Suprapubic skin (tissue), 4 donors: ENCODE results near the gene DYNLT2B. TPM values are rescaled to one million over a fixed set of nuclear protein-coding genes. Genes with fewer than 3 reads are reported as not detected.

Experiments used
- DNase-seq, 2 donors: peaks; one replicate each; pipeline ENCODE4 v3.0.0-alpha.2; 2019; ENCODE audit warnings: low spot score in 2 of 2
- H3K27ac ChIP-seq: fragments of 200-600 bp; sonication (generic); one replicate; pipeline ENCODE4 v1.5.1; 2019
- H3K27me3 ChIP-seq: fragments of 200-600 bp; sonication (generic); one replicate; pipeline ENCODE4 v1.5.1; 2019
- H3K36me3 ChIP-seq: fragments of 200-600 bp; sonication (generic); one replicate; pipeline ENCODE4 v1.5.1; 2019
- H3K4me1 ChIP-seq: fragments of 200-600 bp; sonication (generic); one replicate; pipeline ENCODE4 v1.5.1; 2019
- H3K4me3 ChIP-seq: fragments of 200-600 bp; sonication (generic); one replicate; pipeline ENCODE4 v1.5.1; 2019; ENCODE audit warnings: mild to moderate bottlenecking
- H3K9me3 ChIP-seq: fragments of 200-600 bp; sonication (generic); one replicate; pipeline ENCODE4 v1.5.1; 2019
- EP300 ChIP-seq: sonication (generic); formaldehyde crosslinking; IDR thresholded peaks from one replicate; pipeline ENCODE4 v1.6.1; 2017; ENCODE audit warnings: antibody characterized with exemption
- POLR2A ChIP-seq, 2 donors: fragments of 450-650 bp; IDR thresholded peaks; one replicate each; pipeline ENCODE4 v1.6.1; 2017; ENCODE audit warnings: antibody characterized with exemption in 2 of 2, mild to moderate bottlenecking in 2 of 2, moderate library complexity in 2 of 2
- POLR2AphosphoS5 ChIP-seq, 3 donors: sonication (generic); formaldehyde crosslinking; IDR thresholded peaks; one replicate each; pipeline ENCODE4 v1.6.1; 2017; ENCODE audit warnings: antibody characterized with exemption in 3 of 3
- WGBS: methylation state at CpG from one replicate; pipeline ENCODE4 v1.1.5; 2018; 5-methylcytosine and 5-hydroxymethylcytosine counted together
- total RNA-seq, 4 donors: library from RNA; depleted of rRNA; stranded (reverse); fragments of >200 nt; gene quantifications; one replicate each; pipeline ENCODE4 v1.1.0, GENCODE V29; 2016
- TF ChIP-seq, protein P1 (sequence below), 2 donors: fragments of 200-600 bp in 1 of 2; fragments of 450-650 bp in 1 of 2; sonication (generic) in 1 of 2; IDR thresholded peaks; one replicate each; pipeline ENCODE4 v1.5.1; 2016 to 2019; ENCODE audit warnings: antibody characterized with exemption in 2 of 2, mild to moderate bottlenecking in 1 of 2, moderate library complexity in 1 of 2

The DYNLT2B gene
- total RNA-seq, 4 donors from 2014 or later = 5.3 to 13.1 (median 10.6) TPM

DNA sequence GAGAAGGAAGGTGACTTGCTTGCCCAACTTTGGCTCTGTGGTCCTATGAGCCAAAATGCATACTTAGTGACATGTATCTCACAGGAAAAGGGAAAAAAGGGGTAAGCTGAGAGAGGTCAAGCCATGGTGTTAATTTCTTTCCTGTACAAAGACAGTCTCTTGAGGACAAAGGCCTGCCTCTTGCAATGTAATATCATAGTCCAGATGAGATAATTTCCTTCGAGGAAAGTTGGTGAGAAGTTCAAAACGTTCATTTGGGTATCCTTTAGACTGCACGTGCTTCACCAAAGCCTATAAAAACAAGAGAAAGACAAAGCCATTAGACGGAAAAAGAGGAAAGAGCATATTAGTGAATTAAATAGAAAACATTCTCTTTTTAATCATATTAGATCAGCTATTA, 38.5 kb upstream of the DYNLT2B start:
- Histone ChIP-seq H3K9me3 (no peaks in the 10 kb centered on the region), H3K27ac (no peak overlapping the region), H3K27me3 (no peaks in the 10 kb centered on the region), H3K36me3 (peaks cover 44% of the 10 kb centered on the region), H3K4me3 (no peak overlapping the region), H3K4me1 (no peaks in the 10 kb centered on the region)
- DNase-seq = no peak
- TF ChIP-seq POLR2AphosphoS5 (IDR thresholded peaks at IDR 0.05) (no peak), EP300 (no peak), POLR2A (IDR thresholded peaks at IDR 0.05) (no peak)
- TF ChIP-seq, protein P1, sequence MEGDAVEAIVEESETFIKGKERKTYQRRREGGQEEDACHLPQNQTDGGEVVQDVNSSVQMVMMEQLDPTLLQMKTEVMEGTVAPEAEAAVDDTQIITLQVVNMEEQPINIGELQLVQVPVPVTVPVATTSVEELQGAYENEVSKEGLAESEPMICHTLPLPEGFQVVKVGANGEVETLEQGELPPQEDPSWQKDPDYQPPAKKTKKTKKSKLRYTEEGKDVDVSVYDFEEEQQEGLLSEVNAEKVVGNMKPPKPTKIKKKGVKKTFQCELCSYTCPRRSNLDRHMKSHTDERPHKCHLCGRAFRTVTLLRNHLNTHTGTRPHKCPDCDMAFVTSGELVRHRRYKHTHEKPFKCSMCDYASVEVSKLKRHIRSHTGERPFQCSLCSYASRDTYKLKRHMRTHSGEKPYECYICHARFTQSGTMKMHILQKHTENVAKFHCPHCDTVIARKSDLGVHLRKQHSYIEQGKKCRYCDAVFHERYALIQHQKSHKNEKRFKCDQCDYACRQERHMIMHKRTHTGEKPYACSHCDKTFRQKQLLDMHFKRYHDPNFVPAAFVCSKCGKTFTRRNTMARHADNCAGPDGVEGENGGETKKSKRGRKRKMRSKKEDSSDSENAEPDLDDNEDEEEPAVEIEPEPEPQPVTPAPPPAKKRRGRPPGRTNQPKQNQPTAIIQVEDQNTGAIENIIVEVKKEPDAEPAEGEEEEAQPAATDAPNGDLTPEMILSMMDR (IDR thresholded peaks at IDR 0.05) = no peak
- 83% methylated on average over 4 of the region's 4 CpGs for WGBS

DNA sequence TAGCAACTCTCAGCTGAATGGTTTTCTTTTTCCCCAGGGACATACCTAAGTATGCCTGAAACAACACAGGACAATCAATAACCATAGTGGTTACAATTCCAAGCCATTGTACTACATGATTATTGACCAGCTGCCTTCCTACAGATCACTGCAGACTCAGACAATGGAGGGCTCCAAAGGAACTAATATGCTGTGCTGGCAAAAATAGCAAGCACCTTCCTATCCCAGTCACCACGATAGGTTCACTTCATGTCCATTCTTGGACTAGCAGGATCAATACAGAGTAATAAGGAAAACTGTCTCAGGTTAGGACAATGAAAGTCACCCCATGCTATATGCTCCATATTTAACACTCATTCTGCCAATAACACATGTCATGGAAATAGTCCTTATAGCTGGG, 37.6 kb upstream of the DYNLT2B start:
- no peak for DNase-seq
- TF ChIP-seq EP300 = no peak
- TF ChIP-seq, protein P1 (IDR thresholded peaks at IDR 0.05) = no peak
- no peak for TF ChIP-seq POLR2A (IDR thresholded peaks at IDR 0.05)
- TF ChIP-seq POLR2AphosphoS5 (IDR thresholded peaks at IDR 0.05) = no peak
- no peak overlapping the region for H3K4me3 ChIP-seq
- H3K9me3 ChIP-seq = no peaks in the 10 kb centered on the region
- peaks cover 36% of the 10 kb centered on the region for H3K36me3 ChIP-seq
- no peaks in the 10 kb centered on the region for H3K27me3 ChIP-seq
- H3K27ac ChIP-seq = no peak overlapping the region
- WGBS = 95% methylated on average over 1 of the region's 1 CpG
- H3K4me1 ChIP-seq = no peaks in the 10 kb centered on the region

DNA sequence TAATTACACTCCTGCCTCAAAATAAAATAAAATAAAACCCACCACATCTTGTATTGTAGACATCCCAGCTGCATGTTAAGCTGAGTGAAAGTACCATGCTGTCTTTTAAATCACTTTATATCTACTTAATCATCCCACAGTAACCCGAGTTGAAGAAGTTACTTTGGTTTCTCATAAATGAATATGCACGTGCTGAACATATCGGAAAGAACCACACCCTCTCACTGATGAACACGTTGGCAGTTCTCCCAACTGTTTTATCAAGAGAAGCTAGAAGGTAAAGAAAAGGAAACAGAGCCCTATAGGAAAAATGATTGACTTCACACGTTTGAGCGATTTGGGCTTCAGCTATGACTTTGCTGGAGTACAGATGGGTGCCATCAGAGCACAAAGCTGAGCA, 36.1 kb upstream of the DYNLT2B start:
- H3K9me3 ChIP-seq = no peaks in the 10 kb centered on the region
- H3K4me1 ChIP-seq = no peaks in the 10 kb centered on the region
- no peak overlapping the region for H3K4me3 ChIP-seq
- no peaks in the 10 kb centered on the region for H3K27me3 ChIP-seq
- H3K36me3 ChIP-seq = peaks cover 31% of the 10 kb centered on the region
- TF ChIP-seq EP300 = no peak
- no peak for TF ChIP-seq POLR2AphosphoS5 (IDR thresholded peaks at IDR 0.05)
- TF ChIP-seq, protein P1 (IDR thresholded peaks at IDR 0.05) = no peak
- no peak for TF ChIP-seq POLR2A (IDR thresholded peaks at IDR 0.05)
- no peak overlapping the region for H3K27ac ChIP-seq
- 44% methylated on average over 6 of the region's 6 CpGs for WGBS
- DNase-seq = no peak

DNA sequence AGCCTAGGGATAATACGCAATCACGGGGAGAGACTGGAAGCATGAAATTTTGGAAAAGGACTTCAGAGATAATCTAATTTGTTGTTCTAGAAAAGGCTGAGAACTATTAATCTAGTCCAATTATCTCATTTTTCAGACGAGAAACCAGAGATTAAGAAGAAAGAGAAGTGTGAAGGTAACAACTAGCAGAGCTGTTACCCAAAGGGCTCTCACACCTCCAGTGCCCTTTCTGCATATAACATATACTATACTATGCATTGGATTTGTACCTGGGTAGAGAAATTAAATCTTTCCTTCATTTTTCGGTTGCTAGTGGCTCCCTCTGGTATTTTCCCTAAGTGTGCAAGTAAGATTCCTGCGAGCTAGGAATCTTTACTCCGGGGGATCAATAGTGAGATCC, 33.5 kb upstream of the DYNLT2B start:
- no peaks in the 10 kb centered on the region for H3K9me3 ChIP-seq
- H3K27ac ChIP-seq = no peak overlapping the region
- 72% methylated on average over 6 of the region's 6 CpGs for WGBS
- peaks cover 25% of the 10 kb centered on the region for H3K36me3 ChIP-seq
- H3K4me1 ChIP-seq = no peaks in the 10 kb centered on the region
- no peaks in the 10 kb centered on the region for H3K27me3 ChIP-seq
- TF ChIP-seq EP300 = no peak
- TF ChIP-seq POLR2AphosphoS5 (IDR thresholded peaks at IDR 0.05) = no peak
- TF ChIP-seq, protein P1 (IDR thresholded peaks at IDR 0.05) = no peak
- TF ChIP-seq POLR2A (IDR thresholded peaks at IDR 0.05) = no peak
- no peak for DNase-seq
- H3K4me3 ChIP-seq = no peak overlapping the region

DNA sequence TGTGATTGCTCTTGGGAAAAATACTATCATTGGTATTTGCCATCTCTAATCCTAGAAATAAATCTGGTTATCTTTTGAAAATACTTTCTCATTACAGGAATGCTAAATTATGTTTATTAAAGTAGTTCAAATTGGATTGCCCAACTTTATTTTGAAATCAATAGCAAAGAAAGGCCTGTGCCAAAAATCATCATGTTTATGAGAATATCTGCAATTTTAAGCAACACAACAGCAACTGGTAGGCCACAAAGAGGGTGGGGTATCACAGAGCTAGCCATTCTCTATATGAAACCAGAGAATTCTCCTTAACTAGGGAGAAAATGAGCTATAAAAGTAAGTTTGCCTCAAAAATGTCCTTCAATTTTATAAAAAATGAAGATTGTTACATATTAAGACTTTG, 32.0 kb upstream of the DYNLT2B start:
- no peaks in the 10 kb centered on the region for H3K4me1 ChIP-seq
- H3K36me3 ChIP-seq = peaks cover 10% of the 10 kb centered on the region
- TF ChIP-seq EP300 = no peak
- TF ChIP-seq, protein P1 (IDR thresholded peaks at IDR 0.05) = no peak
- TF ChIP-seq POLR2AphosphoS5 (IDR thresholded peaks at IDR 0.05) = no peak
- TF ChIP-seq POLR2A (IDR thresholded peaks at IDR 0.05) = no peak
- no peak for DNase-seq
- H3K27me3 ChIP-seq = no peaks in the 10 kb centered on the region
- H3K27ac ChIP-seq = no peak overlapping the region
- no peak overlapping the region for H3K4me3 ChIP-seq
- H3K9me3 ChIP-seq = no peaks in the 10 kb centered on the region
